ENCODE data around the gene CCDC117. TPM values are rescaled to one million over a fixed set of nuclear protein-coding genes. Genes with fewer than 3 reads are reported as not detected.

CCDC117 gene
- polyA plus RNA-seq, 1 of the 3 experiments (the other 2 are of a cell fraction) = 4.2 TPM

DNA sequence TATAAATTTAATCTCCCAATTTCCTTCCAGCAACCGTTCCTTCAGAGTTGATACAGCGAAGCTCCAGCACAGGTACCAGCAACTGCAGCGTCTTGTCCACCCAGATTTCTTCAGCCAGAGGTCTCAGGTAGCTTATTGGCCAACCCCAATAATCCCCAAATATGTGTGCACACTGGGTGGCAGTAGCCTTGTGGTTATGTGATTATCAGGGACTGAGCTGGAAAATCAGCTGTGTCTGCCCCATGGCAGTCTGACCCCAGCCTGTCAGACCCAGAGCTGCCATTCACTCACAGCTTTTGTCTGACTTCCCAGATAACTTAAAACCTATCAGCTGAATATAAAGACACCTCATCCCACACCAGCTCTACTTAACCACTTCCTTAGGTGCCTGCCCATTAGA lies 28.6 kb upstream of the CCDC117 start (continued):
- TF ChIP-seq MXI1 (IDR thresholded peaks at IDR 0.05; ENCODE audit: low read depth, low read length) = no peak
- TF ChIP-seq RXRA (IDR thresholded peaks at IDR 0.05; ENCODE audit: borderline replicate concordance, low read depth) = no peak

DNA sequence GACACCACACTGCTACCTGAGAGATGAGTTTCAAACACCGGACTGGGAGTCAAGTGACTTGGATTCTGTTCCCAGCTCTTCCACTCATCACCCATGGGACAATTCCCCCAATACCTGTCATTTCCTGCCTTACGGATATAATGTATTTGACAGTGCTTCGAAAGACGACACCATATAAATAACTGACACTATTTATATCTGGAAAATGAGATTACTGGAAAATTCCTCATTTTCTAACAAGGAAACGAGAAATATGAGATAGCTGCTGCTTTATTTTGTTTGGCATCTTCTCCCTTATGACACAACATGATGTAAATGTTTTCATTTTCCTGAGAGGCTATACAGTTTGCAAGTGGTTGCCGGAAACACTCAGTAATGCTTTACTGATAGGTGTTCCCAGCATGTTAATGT lies 22.0 kb upstream of the CCDC117 start:
- no peaks in the 10 kb centered on the region for H3K27me3 ChIP-seq (ENCODE audit: insufficient read depth)
- peak overlapping the region; percentile 19 for H3K4me2 ChIP-seq
- H3K4me1 ChIP-seq (ENCODE audit: control insufficient read depth in 1 of 2, insufficient read depth in 2 of 2, low read depth in 1 of 2, low read length in 1 of 2) = no peaks in the 10 kb centered on the region
- no peaks in the 10 kb centered on the region for H3K9me3 ChIP-seq
- H3K9ac ChIP-seq = no peak overlapping the region
- H3K36me3 ChIP-seq (replicated peaks in 1 of 2; ENCODE audit: control insufficient read depth in 1 of 2, insufficient read depth in 2 of 2, low read length in 1 of 2) = peaks cover 5 to 46% of the 10 kb centered on the region in 2 experiments
- DNase-seq = no peak
- POLR2A ChIA-PET = interaction anchor here (1.0 kb wide), 1 partner anchor 9 kb away, joined by 4 read pairs; no protein-coding TSS in a partner anchor
- H2AFZ ChIP-seq (ENCODE audit: low read depth) = no peak overlapping the region
- H3F3A ChIP-seq (replicated peaks; ENCODE audit: insufficient read depth) = peaks cover 23% of the 10 kb centered on the region
- H3K79me2 ChIP-seq (ENCODE audit: insufficient read depth) = peaks cover 6% of the 10 kb centered on the region; the same call in 1 of the 2 replicates
- H3K27ac ChIP-seq (ENCODE audit: low read depth in 2 of 2, low read length in 1 of 2) = peak overlapping the region in 1 of 2 experiments; percentile 89; a peak in 2 of 4 replicates
- H3K9me2 ChIP-seq = no peaks in the 10 kb centered on the region
- H4K20me1 ChIP-seq (ENCODE audit: insufficient read depth) = no peaks in the 10 kb centered on the region
- 30% methylated on average over 6 of the region's 6 CpGs for WGBS (ENCODE audit: low lambda C conversion rate)
- H3K4me3 ChIP-seq (ENCODE audit: low read depth in 2 of 2, low read length in 1 of 2) = peak overlapping the region in 1 of 2 experiments; percentile 35; a peak in 1 of 4 replicates
- CTCF ChIA-PET = no interaction called here
- TF ChIP-seq MEF2A (IDR thresholded peaks at IDR 0.05; ENCODE audit: borderline replicate concordance, low read depth) (peak; percentile 68), GABPA (IDR thresholded peaks at IDR 0.05; ENCODE audit: low read depth) (no peak), NFIC (IDR thresholded peaks at IDR 0.05; ENCODE audit: borderline replicate concordance) (peak; percentile 57; the same call in 1 of the 2 replicates), RFX5 (IDR thresholded peaks at IDR 0.05; ENCODE audit: low read length) (no peak), EZH2phosphoT487 (IDR thresholded peaks at IDR 0.05; ENCODE audit: borderline replicate concordance, low read depth) (no peak), TCF12 (IDR thresholded peaks at IDR 0.05) (0 out of 2 replicates have a peak, but pooled peaks have one; percentile 40), ELF1 (IDR thresholded peaks at IDR 0.05) (no peak; the same call in 1 of the 2 replicates), RXRA (IDR thresholded peaks at IDR 0.05; ENCODE audit: borderline replicate concordance, low read depth) (no peak), CHD2 (IDR thresholded peaks at IDR 0.05; ENCODE audit: low read length, partially characterized antibody) (no peak), SMC3 (IDR thresholded peaks at IDR 0.05; ENCODE audit: low read depth, low read length) (no peak), JUND (IDR thresholded peaks at IDR 0.05) (peak; percentile 10; the same call in 1 of the 2 replicates), MXI1 (IDR thresholded peaks at IDR 0.05; ENCODE audit: low read depth, low read length) (no peak), RCOR1 (IDR thresholded peaks at IDR 0.05; ENCODE audit: low read length) (no peak), NRF1 (IDR thresholded peaks at IDR 0.05; ENCODE audit: low read depth, low read length) (no peak), TEAD4 (IDR thresholded peaks at IDR 0.05; ENCODE audit: borderline replicate concordance, insufficient read depth) (no peak), POLR2AphosphoS5 (IDR thresholded peaks at IDR 0.05; ENCODE audit: low read depth, low read length) (no peak; the same call in 1 of the 2 replicates), RAD21 (IDR thresholded peaks at IDR 0.05; ENCODE audit: low read length) (no peak), FOXM1 (IDR thresholded peaks at IDR 0.05; ENCODE audit: low read depth) (no peak), FOSL2 (IDR thresholded peaks at IDR 0.05; ENCODE audit: borderline replicate concordance, low read depth) (no peak)
- TF ChIP-seq, protein P1, sequence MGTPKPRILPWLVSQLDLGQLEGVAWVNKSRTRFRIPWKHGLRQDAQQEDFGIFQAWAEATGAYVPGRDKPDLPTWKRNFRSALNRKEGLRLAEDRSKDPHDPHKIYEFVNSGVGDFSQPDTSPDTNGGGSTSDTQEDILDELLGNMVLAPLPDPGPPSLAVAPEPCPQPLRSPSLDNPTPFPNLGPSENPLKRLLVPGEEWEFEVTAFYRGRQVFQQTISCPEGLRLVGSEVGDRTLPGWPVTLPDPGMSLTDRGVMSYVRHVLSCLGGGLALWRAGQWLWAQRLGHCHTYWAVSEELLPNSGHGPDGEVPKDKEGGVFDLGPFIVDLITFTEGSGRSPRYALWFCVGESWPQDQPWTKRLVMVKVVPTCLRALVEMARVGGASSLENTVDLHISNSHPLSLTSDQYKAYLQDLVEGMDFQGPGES (IDR thresholded peaks at IDR 0.05; ENCODE audit: low read depth, low read length) = no peak
- TF ChIP-seq, protein P2, sequence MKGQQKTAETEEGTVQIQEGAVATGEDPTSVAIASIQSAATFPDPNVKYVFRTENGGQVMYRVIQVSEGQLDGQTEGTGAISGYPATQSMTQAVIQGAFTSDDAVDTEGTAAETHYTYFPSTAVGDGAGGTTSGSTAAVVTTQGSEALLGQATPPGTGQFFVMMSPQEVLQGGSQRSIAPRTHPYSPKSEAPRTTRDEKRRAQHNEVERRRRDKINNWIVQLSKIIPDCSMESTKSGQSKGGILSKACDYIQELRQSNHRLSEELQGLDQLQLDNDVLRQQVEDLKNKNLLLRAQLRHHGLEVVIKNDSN (IDR thresholded peaks at IDR 0.05; ENCODE audit: borderline replicate concordance, low read depth) = no peak
- TF ChIP-seq, protein P3, sequence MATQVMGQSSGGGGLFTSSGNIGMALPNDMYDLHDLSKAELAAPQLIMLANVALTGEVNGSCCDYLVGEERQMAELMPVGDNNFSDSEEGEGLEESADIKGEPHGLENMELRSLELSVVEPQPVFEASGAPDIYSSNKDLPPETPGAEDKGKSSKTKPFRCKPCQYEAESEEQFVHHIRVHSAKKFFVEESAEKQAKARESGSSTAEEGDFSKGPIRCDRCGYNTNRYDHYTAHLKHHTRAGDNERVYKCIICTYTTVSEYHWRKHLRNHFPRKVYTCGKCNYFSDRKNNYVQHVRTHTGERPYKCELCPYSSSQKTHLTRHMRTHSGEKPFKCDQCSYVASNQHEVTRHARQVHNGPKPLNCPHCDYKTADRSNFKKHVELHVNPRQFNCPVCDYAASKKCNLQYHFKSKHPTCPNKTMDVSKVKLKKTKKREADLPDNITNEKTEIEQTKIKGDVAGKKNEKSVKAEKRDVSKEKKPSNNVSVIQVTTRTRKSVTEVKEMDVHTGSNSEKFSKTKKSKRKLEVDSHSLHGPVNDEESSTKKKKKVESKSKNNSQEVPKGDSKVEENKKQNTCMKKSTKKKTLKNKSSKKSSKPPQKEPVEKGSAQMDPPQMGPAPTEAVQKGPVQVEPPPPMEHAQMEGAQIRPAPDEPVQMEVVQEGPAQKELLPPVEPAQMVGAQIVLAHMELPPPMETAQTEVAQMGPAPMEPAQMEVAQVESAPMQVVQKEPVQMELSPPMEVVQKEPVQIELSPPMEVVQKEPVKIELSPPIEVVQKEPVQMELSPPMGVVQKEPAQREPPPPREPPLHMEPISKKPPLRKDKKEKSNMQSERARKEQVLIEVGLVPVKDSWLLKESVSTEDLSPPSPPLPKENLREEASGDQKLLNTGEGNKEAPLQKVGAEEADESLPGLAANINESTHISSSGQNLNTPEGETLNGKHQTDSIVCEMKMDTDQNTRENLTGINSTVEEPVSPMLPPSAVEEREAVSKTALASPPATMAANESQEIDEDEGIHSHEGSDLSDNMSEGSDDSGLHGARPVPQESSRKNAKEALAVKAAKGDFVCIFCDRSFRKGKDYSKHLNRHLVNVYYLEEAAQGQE (IDR thresholded peaks at IDR 0.05; ENCODE audit: low read depth, low read length) = no peak
- TF ChIP-seq, protein P4, sequence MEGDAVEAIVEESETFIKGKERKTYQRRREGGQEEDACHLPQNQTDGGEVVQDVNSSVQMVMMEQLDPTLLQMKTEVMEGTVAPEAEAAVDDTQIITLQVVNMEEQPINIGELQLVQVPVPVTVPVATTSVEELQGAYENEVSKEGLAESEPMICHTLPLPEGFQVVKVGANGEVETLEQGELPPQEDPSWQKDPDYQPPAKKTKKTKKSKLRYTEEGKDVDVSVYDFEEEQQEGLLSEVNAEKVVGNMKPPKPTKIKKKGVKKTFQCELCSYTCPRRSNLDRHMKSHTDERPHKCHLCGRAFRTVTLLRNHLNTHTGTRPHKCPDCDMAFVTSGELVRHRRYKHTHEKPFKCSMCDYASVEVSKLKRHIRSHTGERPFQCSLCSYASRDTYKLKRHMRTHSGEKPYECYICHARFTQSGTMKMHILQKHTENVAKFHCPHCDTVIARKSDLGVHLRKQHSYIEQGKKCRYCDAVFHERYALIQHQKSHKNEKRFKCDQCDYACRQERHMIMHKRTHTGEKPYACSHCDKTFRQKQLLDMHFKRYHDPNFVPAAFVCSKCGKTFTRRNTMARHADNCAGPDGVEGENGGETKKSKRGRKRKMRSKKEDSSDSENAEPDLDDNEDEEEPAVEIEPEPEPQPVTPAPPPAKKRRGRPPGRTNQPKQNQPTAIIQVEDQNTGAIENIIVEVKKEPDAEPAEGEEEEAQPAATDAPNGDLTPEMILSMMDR (IDR thresholded peaks at IDR 0.05) = no peak
- TF ChIP-seq, protein P5, sequence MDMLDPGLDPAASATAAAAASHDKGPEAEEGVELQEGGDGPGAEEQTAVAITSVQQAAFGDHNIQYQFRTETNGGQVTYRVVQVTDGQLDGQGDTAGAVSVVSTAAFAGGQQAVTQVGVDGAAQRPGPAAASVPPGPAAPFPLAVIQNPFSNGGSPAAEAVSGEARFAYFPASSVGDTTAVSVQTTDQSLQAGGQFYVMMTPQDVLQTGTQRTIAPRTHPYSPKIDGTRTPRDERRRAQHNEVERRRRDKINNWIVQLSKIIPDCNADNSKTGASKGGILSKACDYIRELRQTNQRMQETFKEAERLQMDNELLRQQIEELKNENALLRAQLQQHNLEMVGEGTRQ (IDR thresholded peaks at IDR 0.05; ENCODE audit: borderline replicate concordance, low read depth, low read length) = no peak
- TF ChIP-seq, protein P6, sequence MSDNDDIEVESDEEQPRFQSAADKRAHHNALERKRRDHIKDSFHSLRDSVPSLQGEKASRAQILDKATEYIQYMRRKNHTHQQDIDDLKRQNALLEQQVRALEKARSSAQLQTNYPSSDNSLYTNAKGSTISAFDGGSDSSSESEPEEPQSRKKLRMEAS (IDR thresholded peaks at IDR 0.05; ENCODE audit: low read depth) = no peak
